Measurements from ENCODE around the gene NIN.

DNA sequence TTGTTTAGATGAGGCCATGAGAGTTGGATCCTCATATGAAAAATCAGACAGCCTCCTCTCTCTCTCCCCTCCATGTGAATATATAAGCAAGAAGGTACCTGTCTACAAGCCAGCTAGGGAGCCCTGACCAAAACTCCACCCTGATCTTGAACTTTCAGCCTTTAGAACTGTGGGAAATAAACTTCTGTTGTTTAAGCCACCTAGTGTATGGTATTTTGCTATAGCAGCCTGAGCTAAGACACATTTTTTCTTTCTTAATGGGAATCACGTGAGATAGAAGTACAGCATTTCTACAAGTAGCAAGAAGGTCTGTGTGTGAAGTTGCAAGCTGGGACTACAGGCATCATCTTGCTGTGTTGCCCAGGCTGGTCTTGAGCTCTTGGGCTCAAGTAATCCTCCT, 24.6 kb upstream of the NIN start:
- no peak for TF ChIP-seq POLR2AphosphoS5 (IDR thresholded peaks at IDR 0.05; ENCODE audit: borderline replicate concordance, low read depth, low read length)
- no peak for TF ChIP-seq EZH2 (IDR thresholded peaks at IDR 0.05)
